CD4-positive, alpha-beta T cell (primary cell): ENCODE measurements around the gene TIMP4. TPM values are rescaled to one million over a fixed set of nuclear protein-coding genes. Genes with fewer than 3 reads are reported as not detected.

Experiments
- ATAC-seq: fragments of 200-7000 bp; cut with Tn5 transposase; one replicate; pipeline ENCODE4 v1.10.0; 2022; ENCODE audit warnings: mild to moderate bottlenecking; ENCODE audit not compliant: poor library complexity
- CTCF ChIA-PET: fragments of 350-600 bp; sonication (Branson Sonifier 250); formaldehyde crosslinking; loops from one replicate; lab custom pipeline; 2021; ENCODE audit warnings: antibody characterized with exemption, inconsistent platforms; lab: Charles Lee
- POLR2A ChIA-PET: fragments of 350-600 bp; sonication (Branson Sonifier 250); formaldehyde crosslinking; loops from one replicate; lab custom pipeline; 2021; ENCODE audit warnings: antibody characterized with exemption, inconsistent platforms; lab: Charles Lee
- DNase-seq, 14 experiments: peaks; one replicate each; pipeline ENCODE4 v3.0.0-alpha.2; 2013 to 2020; ENCODE audit warnings: mixed read lengths in 2 of 14
- H3K27ac ChIP-seq, 2 donors: one replicate each; pipeline versions ENCODE4 v1.5.1 to v1.7.0; 2013; ENCODE audit warnings: low read length in 2 of 2, low read depth in 1 of 2, mild to moderate bottlenecking in 1 of 2
- H3K27me3 ChIP-seq, 2 experiments: 1 replicate in 1 of 2; 2 replicates in 1 of 2; pipeline versions ENCODE4 v1.6.1 to v1.7.0; 2013; ENCODE audit warnings: low read length in 2 of 2, control low read depth in 1 of 2, mild to moderate bottlenecking in 1 of 2, moderate library complexity in 1 of 2; ENCODE audit not compliant: insufficient read depth in 2 of 2, control insufficient read depth in 1 of 2
- H3K36me3 ChIP-seq: one replicate; pipeline ENCODE4 v1.6.1; 2013; ENCODE audit warnings: low read length, control low read depth; ENCODE audit not compliant: insufficient read depth
- H3K4me1 ChIP-seq: one replicate; pipeline ENCODE4 v1.6.1; 2013; ENCODE audit warnings: low read length, control low read depth; ENCODE audit not compliant: insufficient read depth
- H3K4me3 ChIP-seq: one replicate; pipeline ENCODE4 v1.5.1; 2013; ENCODE audit warnings: mild to moderate bottlenecking, low read length, moderate library complexity
- H3K9me3 ChIP-seq, 2 experiments: 1 replicate in 1 of 2; 2 replicates in 1 of 2; pipeline versions ENCODE4 v1.6.1 to v1.7.0; 2013; ENCODE audit warnings: low read length in 2 of 2, mild to moderate bottlenecking in 2 of 2, control low read depth in 1 of 2, moderate library complexity in 1 of 2; ENCODE audit not compliant: control insufficient read depth in 1 of 2, insufficient read depth in 1 of 2
- H3K27ac Mint-ChIP-seq: one replicate; pipeline ENCODE4 v1.8.0; 2020; ENCODE audit warnings: mixed read lengths
- H3K27me3 Mint-ChIP-seq: one replicate; pipeline ENCODE4 v1.8.0; 2021; ENCODE audit warnings: mixed read lengths
- H3K36me3 Mint-ChIP-seq: one replicate; pipeline ENCODE4 v1.8.0; 2021; ENCODE audit warnings: low read depth, mixed read lengths
- H3K4me1 Mint-ChIP-seq: one replicate; pipeline ENCODE4 v1.8.0; 2021; ENCODE audit warnings: low read depth, mixed read lengths
- H3K4me3 Mint-ChIP-seq: one replicate; pipeline ENCODE4 v1.8.0; 2020; ENCODE audit warnings: mild to moderate bottlenecking, mixed read lengths
- H3K9me3 Mint-ChIP-seq: one replicate; pipeline ENCODE4 v1.8.0; 2020; ENCODE audit warnings: mixed read lengths
- CTCF ChIP-seq: fragments of 200-600 bp; IDR thresholded peaks from one replicate; pipeline ENCODE4 v1.8.0; 2022; ENCODE audit warnings: antibody characterized with exemption, mild to moderate bottlenecking
- intact Hi-C, 2 experiments: fragments of 100-400 bp; cut with DNase I in 1 of 2; cut with micrococcal nuclease in 1 of 2; formaldehyde crosslinking; loops; one replicate each; pipeline versions ENCODE4 v1.15.1 to v1.9.0; 2023 to 2025; cut with DNase I, micrococcal nuclease
- total RNA-seq, 174 experiments: library from RNA in 2 of 174; stranded (reverse) in 2 of 174; gene quantifications; one replicate each; pipeline ENCODE4 v1.2.3 and lab custom pipeline; 2021 to 2026

The TIMP4 gene
- total RNA-seq, 2 experiments from 2014 or later = not detected

GRCh38 chr3:12131351-12132090 is 27.2 kb downstream of the TIMP4 start:
- no peak for TF ChIP-seq CTCF
- ATAC-seq (no peak), DNase-seq (no peak)
- Mint-ChIP-seq H3K27ac (no peak overlapping the region), H3K9me3 (no peaks in the 10 kb centered on the region), H3K4me3 (no peak overlapping the region), H3K36me3 (no peaks in the 10 kb centered on the region), H3K27me3 (peaks cover 36% of the 10 kb centered on the region), H3K4me1 (no peaks in the 10 kb centered on the region)
- ChIA-PET POLR2A (no interaction called here), CTCF (no interaction called here)
- no peaks in the 10 kb centered on the region for H3K9me3 ChIP-seq
- H3K27me3 ChIP-seq = peaks cover 2 to 5% of the 10 kb centered on the region in 2 experiments
- no peak overlapping the region for H3K4me3 ChIP-seq
- no peak overlapping the region for H3K27ac ChIP-seq
- no peaks in the 10 kb centered on the region for H3K36me3 ChIP-seq
- no peaks in the 10 kb centered on the region for H3K4me1 ChIP-seq
- intact Hi-C loops = loop anchor here in 1 of 2 experiments (10.0 kb wide), 1 partner anchor 763 kb away; no protein-coding TSS in a partner anchor

GRCh38 chr3:12127391-12127790 is 31.3 kb downstream of the TIMP4 start:
- Mint-ChIP-seq H3K36me3 (no peaks in the 10 kb centered on the region), H3K27me3 (peaks cover 36% of the 10 kb centered on the region), H3K27ac (no peak overlapping the region), H3K4me1 (no peaks in the 10 kb centered on the region), H3K4me3 (no peak overlapping the region), H3K9me3 (no peaks in the 10 kb centered on the region)
- ATAC-seq (no peak), DNase-seq (no peak)
- intact Hi-C loops = no loop called here
- H3K4me1 ChIP-seq = no peaks in the 10 kb centered on the region
- no peak for TF ChIP-seq CTCF
- H3K36me3 ChIP-seq = no peaks in the 10 kb centered on the region
- peaks cover 0 to 4% of the 10 kb centered on the region in 2 experiments for H3K27me3 ChIP-seq
- ChIA-PET CTCF (no interaction called here), POLR2A (no interaction called here)
- no peak overlapping the region for H3K27ac ChIP-seq
- no peak overlapping the region for H3K4me3 ChIP-seq
- no peaks in the 10 kb centered on the region for H3K9me3 ChIP-seq

GRCh38 chr3:12125772-12126171 is 32.9 kb downstream of the TIMP4 start:
- DNase-seq = no peak
- Mint-ChIP-seq H3K4me1 (no peaks in the 10 kb centered on the region), H3K27me3 (peaks cover 30% of the 10 kb centered on the region), H3K36me3 (no peaks in the 10 kb centered on the region), H3K27ac (no peak overlapping the region), H3K4me3 (no peak overlapping the region), H3K9me3 (no peaks in the 10 kb centered on the region)
- ChIA-PET CTCF (interaction anchor here (0.9 kb wide), 1 partner anchor 12 kb away, joined by 3 read pairs; no protein-coding TSS in a partner anchor), POLR2A (no interaction called here)
- ATAC-seq = no peak
- H3K9me3 ChIP-seq = no peaks in the 10 kb centered on the region
- no peaks in the 10 kb centered on the region for H3K4me1 ChIP-seq
- no peak overlapping the region for H3K4me3 ChIP-seq
- H3K36me3 ChIP-seq = no peaks in the 10 kb centered on the region
- H3K27me3 ChIP-seq = peaks cover 0 to 4% of the 10 kb centered on the region in 2 experiments
- no peak for TF ChIP-seq CTCF
- intact Hi-C loops = no loop called here
- no peak overlapping the region for H3K27ac ChIP-seq
